ENCODE results near the gene TMEM176B.

GRCh38 chr7:150754951-150755350 lies 45.2 kb downstream of the TMEM176B start:
- TF ChIP-seq, protein P1, sequence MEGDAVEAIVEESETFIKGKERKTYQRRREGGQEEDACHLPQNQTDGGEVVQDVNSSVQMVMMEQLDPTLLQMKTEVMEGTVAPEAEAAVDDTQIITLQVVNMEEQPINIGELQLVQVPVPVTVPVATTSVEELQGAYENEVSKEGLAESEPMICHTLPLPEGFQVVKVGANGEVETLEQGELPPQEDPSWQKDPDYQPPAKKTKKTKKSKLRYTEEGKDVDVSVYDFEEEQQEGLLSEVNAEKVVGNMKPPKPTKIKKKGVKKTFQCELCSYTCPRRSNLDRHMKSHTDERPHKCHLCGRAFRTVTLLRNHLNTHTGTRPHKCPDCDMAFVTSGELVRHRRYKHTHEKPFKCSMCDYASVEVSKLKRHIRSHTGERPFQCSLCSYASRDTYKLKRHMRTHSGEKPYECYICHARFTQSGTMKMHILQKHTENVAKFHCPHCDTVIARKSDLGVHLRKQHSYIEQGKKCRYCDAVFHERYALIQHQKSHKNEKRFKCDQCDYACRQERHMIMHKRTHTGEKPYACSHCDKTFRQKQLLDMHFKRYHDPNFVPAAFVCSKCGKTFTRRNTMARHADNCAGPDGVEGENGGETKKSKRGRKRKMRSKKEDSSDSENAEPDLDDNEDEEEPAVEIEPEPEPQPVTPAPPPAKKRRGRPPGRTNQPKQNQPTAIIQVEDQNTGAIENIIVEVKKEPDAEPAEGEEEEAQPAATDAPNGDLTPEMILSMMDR (IDR thresholded peaks at IDR 0.05) = no peak
- TF ChIP-seq EZH2 (IDR thresholded peaks at IDR 0.05; ENCODE audit: borderline replicate concordance, insufficient read depth, low read depth, low read length, poor library complexity, severe bottlenecking) = no peak

All from B cell (primary cell).